ENCODE data around the gene C12orf56. TPM values are rescaled to one million over a fixed set of nuclear protein-coding genes. Genes with fewer than 3 reads are reported as not detected.

The C12orf56 gene, protein sequence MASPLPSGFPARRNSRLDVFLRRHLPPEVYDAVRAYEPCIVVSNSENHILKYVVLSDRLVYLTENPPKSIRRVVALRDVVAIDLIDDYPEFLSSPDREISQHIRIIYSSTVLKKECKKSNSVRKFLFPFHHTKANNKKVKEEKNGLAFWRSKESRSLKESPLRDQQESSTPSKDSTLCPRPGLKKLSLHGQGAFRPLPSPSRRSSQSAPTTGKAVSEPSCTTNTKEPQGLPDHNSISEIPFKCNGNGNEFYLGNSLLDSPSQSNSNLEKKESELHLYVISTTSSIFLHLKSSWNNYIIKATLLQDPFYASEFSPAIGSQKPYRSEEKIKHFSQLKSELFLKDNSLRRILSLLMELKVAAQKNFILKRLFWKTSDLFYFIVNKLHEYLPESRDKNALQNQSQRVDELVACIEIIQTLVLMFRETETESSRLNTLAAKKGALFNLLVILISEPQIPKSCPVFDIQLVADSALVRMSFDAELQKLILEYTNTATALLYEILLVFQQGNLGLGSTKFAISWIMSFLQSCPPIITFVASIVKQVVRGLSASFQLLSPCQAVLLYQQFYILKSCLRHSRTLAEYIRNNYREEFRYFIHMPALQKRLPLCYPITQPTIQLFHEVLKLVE
- total RNA-seq, result 0.28 and 0.37 TPM in 2 replicates

DNA sequence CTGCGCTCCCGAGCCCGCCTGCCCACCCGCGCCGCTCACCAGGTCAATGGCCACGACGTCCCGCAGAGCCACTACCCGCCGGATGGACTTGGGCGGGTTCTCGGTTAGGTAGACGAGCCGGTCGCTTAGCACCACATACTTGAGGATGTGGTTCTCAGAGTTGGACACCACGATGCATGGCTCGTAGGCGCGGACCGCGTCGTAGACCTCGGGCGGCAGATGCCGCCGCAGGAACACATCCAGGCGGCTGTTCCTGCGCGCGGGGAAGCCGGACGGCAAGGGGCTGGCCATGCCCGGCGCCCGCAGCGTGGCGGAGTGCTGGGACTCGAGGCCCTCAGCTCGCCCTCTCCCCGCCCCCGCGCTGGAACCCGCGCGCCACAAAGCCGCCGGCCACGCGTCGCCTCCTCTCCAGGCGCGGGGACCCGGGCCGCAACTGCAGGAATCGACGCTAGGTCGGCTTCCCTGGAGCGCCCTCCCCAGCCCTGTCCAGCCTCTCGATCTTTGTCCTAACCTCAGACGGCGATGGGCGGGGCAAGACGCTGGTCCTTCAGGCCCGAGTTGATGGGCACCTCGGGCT, at the start of gene C12orf56:
Gene C12orf56 (minus strand): TSS at position 484 of the 577 bp plus-strand sequence. CDS start 193 bp downstream, at position 291.

DNA sequence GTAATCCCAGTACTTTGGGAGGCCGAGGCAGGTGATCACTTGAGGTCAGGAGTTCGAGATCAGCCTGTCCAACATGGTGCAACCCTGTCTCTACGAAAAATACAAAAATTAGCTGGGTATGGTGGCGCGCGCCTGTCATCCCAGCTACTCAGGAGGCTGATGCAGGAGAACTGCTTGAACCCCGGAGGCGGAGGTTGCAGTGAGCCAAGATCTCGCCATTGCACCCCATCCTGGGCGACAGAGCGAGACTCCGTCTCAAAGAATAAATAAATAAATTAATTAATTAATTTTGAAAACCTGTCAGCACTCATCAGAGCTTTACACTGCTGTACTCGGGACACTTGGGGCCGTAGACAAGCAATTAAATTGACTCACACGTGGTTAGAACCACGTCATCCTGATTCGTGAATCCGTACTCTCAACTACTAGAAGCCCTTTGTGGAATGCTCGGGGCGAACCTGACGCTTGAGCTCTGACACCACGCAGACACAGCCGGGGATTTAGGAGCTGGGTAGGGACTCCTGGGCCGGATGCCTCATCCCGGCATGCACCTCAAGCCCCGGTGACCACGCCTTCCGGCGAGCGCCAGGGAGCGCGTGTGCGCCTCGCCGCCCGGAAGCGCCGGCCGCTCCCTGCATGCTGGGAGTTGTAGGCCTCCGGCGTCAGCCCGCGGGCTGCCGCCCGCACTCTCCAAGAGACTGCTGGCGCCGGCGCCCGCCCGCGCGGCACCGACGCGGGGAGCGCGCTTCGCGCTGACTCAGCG, 13.3 kb upstream of the C12orf56 start, which contains the start of gene XPOT:
Gene XPOT (plus strand): TSS at position 686 of the 763 bp plus-strand sequence. CDS start 5,644 bp downstream, outside the sequence.

DNA sequence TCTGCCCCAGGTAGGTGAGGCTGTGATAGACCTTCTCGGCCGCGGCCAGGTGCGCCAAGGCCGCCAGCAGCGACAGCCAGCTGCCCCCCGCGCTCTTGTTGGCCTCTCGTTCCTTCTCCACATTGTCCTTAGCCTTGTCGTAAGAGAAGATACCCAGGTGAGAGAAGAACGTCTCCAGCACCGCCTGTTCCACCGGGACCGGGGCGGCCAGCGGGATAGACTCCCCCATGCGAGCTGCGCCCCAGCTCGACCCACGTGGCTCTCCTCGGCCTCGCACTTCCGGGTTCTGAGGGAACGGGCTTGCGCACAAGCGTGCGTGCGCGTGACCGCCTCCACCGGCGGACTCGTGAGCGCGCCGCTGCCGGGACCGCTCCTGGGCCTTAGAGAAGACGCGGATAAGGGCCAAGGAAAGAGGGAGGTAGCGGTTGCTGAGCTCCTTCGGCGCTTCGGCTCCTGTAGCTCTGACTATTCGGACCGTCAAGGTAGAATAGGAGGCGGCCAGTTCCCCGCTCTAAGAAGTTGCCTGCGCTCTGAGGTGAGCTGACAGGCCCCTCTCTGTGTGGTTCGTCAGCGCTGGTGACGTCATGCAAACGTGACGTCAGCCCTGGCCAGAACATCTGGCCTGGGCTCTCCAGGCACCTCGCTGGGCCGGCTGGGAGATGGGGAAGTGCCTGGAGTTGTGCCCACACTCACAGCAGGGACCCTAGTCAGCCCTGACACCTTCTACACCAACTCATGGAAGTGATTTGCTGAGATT, 168.4 kb downstream of the C12orf56 start, which contains the start of gene KICS2:
Gene KICS2 (minus strand): TSS at position 288 of the 757 bp plus-strand sequence. CDS start 59 bp downstream, at position 229.

Other genes with a start within 250 kb of the C12orf56 start
- gene KICS2, start 168.5 kb downstream of the C12orf56 start, total RNA-seq, result 5.3 and 7.3 TPM in 2 replicates
- gene XPOT, start 13.6 kb upstream of the C12orf56 start, total RNA-seq, result 121 and 127 TPM in 2 replicates
- gene TBK1, start 61.4 kb upstream of the C12orf56 start, total RNA-seq, result 28.7 and 36.5 TPM in 2 replicates
- gene RASSF3, start 219.7 kb upstream of the C12orf56 start, total RNA-seq, result 11.1 and 12.7 TPM in 2 replicates

All from smooth muscle cell of bladder (primary cell).